ENCODE results near the gene PCSK5. TPM values are rescaled to one million over a fixed set of nuclear protein-coding genes. Genes with fewer than 3 reads are reported as not detected.

The PCSK5 gene
- total RNA-seq, 1 experiment from 2014 or later: 7.5 TPM

DNA sequence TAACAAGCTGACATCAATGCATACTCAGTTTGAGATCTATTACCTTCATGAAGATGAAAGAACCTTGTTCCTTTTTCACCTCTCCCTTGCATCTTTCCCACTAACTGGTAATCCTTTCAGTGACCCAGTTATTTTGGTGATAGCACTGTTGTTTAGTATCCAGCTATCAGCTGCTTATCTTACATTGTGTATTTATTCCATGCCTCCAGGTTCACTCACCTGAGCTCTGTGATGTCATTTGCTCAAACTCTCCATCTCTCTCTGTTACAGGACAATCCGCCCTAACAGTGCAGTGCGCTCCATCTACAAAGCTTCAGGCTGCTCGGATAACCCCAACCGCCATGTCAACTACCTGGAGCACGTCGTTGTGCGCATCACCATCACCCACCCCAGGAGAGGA lies 268.2 kb downstream of the PCSK5 start:
- H2BK20ac ChIP-seq (ENCODE audit: low read depth, low read length, poor library complexity, severe bottlenecking): no peak overlapping the region
- Mint-ChIP-seq H3K27ac (no peak overlapping the region; a peak in 1 of 7 replicates), H3K36me3 (ENCODE audit: insufficient read depth in 1 of 3, low read depth in 3 of 3) (peaks cover 0 to 15% (median 7%) of the 10 kb centered on the region in 3 experiments; a peak in 4 of 7 replicates), H3K4me3 (no peak overlapping the region; a peak in 1 of 5 replicates), H3K4me1 (peaks cover 38 to 45% of the 10 kb centered on the region in 2 experiments), H3K9me3 (no peaks in the 10 kb centered on the region), H3K27me3 (ENCODE audit: low read depth) (no peaks in the 10 kb centered on the region)
- H2BK120ac ChIP-seq (ENCODE audit: low read depth, low read length, poor library complexity, severe bottlenecking): no peak overlapping the region
- H3K23ac ChIP-seq (ENCODE audit: insufficient read length, low read depth, low read length): no peak overlapping the region
- H3K27me3 ChIP-seq (ENCODE audit: insufficient read depth, low read length): no peaks in the 10 kb centered on the region
- no CpG with 5 or more reads among the region's 7 CpGs for WGBS (ENCODE audit: extremely low coverage, insufficient read length, low lambda C conversion rate)
- H4K5ac ChIP-seq (ENCODE audit: insufficient read length, low read depth, low read length): no peak overlapping the region
- no peak overlapping the region for H3K14ac ChIP-seq (ENCODE audit: insufficient read depth, low read length)
- no peak overlapping the region for H3K4ac ChIP-seq (ENCODE audit: low read depth, low read length)
- H2AFZ ChIP-seq (ENCODE audit: low read length): no peak overlapping the region
- DNase-seq: no peak
- no peak overlapping the region for H3K27ac ChIP-seq (ENCODE audit: insufficient read length, low read depth, low read length)
- H2BK5ac ChIP-seq (ENCODE audit: insufficient read length, low read length): no peak overlapping the region
- H2BK12ac ChIP-seq (ENCODE audit: insufficient read length, low read depth, low read length): no peak overlapping the region
- H3K79me2 ChIP-seq (ENCODE audit: insufficient read depth, low read length): no peaks in the 10 kb centered on the region
- no peak overlapping the region for H2BK15ac ChIP-seq (ENCODE audit: low read depth, low read length)
- H3K9me3 ChIP-seq (ENCODE audit: control insufficient read depth, low read depth, low read length): no peaks in the 10 kb centered on the region
- no peak overlapping the region for H4K91ac ChIP-seq (ENCODE audit: insufficient read length, low read depth, low read length)
- no peak overlapping the region for H3K18ac ChIP-seq (ENCODE audit: insufficient read length, low read depth, low read length)
- no peak overlapping the region for H3K4me2 ChIP-seq (ENCODE audit: insufficient read depth, insufficient read length, low read length)
- H3K9ac ChIP-seq (ENCODE audit: extremely low read depth, insufficient read length, low read length): no peak overlapping the region
- H4K20me1 ChIP-seq (ENCODE audit: control insufficient read depth, insufficient read depth, insufficient read length): no peaks in the 10 kb centered on the region
- no peaks in the 10 kb centered on the region for H3K23me2 ChIP-seq (ENCODE audit: insufficient read length, low read depth, low read length, poor library complexity, severe bottlenecking)
- H3K4me1 ChIP-seq (ENCODE audit: insufficient read depth, low read length): peaks cover 2% of the 10 kb centered on the region; the same call in 1 of the 2 replicates
- H3T11ph ChIP-seq (ENCODE audit: low read length): no peak overlapping the region
- TF ChIP-seq, protein P1, sequence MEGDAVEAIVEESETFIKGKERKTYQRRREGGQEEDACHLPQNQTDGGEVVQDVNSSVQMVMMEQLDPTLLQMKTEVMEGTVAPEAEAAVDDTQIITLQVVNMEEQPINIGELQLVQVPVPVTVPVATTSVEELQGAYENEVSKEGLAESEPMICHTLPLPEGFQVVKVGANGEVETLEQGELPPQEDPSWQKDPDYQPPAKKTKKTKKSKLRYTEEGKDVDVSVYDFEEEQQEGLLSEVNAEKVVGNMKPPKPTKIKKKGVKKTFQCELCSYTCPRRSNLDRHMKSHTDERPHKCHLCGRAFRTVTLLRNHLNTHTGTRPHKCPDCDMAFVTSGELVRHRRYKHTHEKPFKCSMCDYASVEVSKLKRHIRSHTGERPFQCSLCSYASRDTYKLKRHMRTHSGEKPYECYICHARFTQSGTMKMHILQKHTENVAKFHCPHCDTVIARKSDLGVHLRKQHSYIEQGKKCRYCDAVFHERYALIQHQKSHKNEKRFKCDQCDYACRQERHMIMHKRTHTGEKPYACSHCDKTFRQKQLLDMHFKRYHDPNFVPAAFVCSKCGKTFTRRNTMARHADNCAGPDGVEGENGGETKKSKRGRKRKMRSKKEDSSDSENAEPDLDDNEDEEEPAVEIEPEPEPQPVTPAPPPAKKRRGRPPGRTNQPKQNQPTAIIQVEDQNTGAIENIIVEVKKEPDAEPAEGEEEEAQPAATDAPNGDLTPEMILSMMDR (conservative IDR thresholded peaks at IDR 0.05): no peak
- no peak overlapping the region for H2AK5ac ChIP-seq (ENCODE audit: insufficient read length, low read length)
- no peak overlapping the region for H3K56ac ChIP-seq (ENCODE audit: insufficient read length, low read depth, low read length)
- no peak overlapping the region for H4K8ac ChIP-seq (replicated peaks; ENCODE audit: insufficient read length, low read depth, low read length)
- H3K79me1 ChIP-seq (ENCODE audit: insufficient read depth, low read depth, low read length, poor library complexity, severe bottlenecking): no peaks in the 10 kb centered on the region

All from H9 (cell line).